ENCODE results near the gene SDK1.

SDK1 gene

GRCh38 chr7:3332308-3332707 lies 31.3 kb downstream of the SDK1 start:
- DNase-seq: no peak

GRCh38 chr7:3333861-3334260 lies 32.8 kb downstream of the SDK1 start:
- no peak for DNase-seq

GRCh38 chr7:3336042-3336665 lies 35.1 kb downstream of the SDK1 start:
- no peak for DNase-seq

- DNase-seq: no peak
These were observed 37.1 kb downstream of the SDK1 start for GRCh38 chr7:3338161-3338560.

GRCh38 chr7:3345699-3346481 lies 44.8 kb downstream of the SDK1 start:
- no peak for DNase-seq

DNA sequence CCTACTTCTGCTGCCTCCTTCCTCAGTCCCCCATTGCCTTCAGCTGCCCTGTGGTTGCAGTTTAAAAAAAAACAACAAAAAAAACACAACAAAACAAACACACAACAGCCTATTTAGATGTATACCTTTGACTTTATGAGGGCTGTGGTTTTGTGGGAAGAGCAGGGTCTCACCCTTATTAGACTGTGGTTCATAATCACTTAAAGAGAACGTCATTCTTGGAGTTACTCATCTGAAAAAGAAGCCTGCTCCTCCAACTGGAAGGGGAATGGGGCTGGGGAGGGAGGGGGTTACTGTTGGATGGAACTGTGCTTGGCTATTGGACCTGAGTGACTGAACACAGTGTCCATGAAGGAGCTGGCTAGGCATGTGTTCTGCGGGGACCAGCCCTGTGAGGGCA lies 48.1 kb downstream of the SDK1 start:
- DNase-seq: no peak

DNA sequence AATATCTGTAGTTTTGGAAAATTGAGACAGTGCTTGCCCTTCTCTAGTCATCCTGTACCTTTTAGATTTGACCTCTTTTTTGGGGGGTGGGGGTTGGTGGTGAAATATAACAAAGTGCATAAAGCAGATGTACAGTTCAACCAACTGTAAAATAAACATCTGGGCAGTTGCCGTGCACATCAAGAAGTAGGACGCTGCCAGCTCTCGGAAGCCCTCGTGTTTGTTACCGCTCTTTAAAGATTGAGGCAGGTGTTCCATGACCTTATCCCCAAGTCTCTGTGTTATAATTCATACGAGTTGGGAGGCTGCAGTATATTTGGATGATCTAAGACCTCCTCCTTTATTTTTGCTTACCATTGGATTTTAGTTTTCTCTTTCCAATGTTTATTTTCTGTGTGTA lies 55.1 kb downstream of the SDK1 start:
- no peak for DNase-seq

DNA sequence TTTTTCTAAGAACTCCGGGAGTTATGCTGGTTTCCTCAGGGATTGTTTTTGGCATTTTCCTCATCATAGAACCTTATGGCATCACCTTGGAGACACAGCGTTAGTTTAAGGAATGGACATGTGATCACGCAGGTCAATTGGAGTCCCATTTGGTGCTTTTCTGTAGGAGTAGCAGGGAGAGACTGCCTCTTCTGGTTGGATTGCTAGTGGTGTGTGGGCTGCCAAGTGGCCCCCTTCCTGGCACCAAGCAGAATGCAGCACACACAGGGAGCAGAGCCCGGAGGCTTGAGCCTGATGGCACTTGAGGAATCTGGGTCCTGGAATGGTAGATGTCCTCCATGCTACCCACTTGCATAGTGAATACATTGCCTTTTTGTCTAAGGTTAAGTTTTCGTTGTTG lies 57.9 kb downstream of the SDK1 start:
- no peak for DNase-seq

DNA sequence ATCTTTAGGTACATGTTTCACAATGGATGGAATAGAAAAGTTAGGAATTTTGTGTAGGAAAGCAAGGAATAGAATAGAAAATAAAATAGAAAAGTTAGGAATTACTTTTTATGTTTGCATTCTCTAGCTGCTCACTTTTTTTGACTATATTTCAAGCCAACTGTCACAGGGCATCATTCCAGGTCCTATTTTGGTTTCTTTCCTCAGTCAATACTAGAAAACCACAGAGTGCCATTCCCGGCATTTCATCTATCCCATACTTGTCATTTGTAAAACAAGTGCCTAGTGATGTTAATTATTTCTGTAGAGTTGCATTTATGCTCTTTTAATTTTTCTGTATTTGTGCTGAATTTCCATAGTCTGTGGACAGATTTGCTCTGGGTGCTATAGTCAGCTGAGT lies 66.2 kb downstream of the SDK1 start:
- no peak for DNase-seq

GRCh38 chr7:3370068-3370830 lies 69.2 kb downstream of the SDK1 start:
- no peak for DNase-seq

- no peak for DNase-seq
These were observed 69.9 kb downstream of the SDK1 start for GRCh38 chr7:3370921-3371320.

DNA sequence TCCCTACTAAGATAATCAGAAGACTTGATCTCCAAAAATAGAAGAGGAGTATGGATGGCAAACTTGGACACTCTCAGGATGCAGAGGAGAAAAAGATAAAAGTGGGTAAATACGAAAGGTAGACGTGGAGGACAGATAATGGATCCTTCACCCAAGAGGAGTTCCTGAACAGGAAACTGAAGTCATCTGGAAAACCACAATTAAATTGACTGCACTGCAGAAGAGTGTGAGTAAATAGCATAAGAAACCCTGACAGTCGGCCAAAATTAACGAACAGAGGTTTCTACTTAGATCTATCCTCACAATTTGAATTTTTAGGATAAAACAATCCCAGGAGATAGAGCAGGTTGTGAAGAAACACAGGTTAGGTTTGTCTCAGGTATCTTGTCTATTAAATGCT lies 70.5 kb downstream of the SDK1 start:
- DNase-seq: no peak

DNA sequence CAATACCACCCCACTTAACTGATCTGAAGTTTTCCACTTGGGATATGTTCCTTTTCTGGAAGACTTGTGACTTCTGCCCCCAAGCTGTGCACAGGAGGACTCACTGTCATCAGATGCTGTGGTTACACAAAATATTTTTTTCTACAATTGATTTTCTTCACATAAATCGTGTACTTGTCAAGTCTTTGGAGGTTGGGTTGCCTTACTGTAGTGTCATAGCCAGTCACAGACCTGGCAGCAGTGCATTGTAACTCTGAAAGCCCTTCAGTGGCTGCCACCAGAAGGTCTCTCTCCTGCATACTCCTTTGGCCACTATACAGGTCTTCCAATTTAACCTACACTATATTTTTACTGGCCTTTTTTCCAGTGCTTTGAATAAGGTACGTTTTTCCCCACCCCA lies 73.2 kb downstream of the SDK1 start:
- no peak for DNase-seq

DNA sequence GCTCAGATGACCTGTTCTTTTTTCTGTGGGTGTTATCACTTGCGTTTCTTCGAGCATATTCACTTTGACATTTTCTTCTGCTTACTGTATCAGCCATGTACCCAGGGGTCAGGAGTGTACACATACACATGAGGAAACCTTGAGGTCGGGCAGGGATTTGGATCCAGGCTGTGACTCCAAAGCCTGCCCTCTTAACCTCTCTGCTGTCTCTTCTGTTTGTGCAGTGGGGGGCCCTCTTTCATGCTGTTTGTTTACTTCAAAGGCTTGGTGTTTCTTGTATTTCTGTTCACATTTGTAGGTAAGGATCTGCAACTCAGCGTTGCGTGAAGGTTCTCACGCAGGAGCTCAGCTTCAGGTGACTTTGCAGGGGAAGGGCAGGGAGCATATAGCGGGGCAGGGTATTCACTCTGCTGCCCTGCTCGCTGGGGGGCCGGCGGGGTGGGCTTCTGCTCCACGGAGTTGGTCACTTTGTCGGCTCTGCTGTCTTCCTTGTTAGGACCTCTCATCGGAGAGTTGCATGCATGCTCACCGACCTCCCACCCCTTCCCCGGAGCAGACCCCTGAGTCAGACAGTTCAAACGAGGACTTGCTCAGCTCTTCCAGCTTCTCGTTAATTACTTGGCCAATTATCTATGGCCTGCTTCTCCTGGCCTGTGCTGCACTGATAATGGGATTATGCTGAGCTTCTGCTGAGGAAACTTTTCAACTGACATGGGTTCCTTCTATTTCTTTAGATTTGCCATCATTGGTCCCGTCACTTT lies 77.5 kb downstream of the SDK1 start:
- no peak for DNase-seq

DNA sequence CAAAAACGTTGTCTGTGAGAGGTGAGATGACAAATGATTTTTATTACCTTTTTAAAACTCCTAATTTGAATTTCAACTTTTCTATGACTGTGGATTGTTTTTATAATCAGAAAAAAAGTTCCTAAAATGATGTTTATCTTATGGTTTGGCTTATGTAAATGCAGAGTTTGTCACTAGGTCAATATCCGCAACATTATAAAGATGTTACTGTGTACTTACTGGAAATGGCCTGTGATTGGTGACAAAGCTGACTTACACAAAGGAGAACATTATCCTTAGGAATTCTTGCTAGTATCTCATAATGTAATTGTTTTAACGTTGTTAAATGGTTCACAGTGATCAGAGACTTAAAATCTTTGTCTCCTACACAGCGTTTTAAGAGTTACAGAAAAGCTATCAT lies 79.0 kb downstream of the SDK1 start:
- no peak for DNase-seq

GRCh38 chr7:3380886-3381685 lies 80.0 kb downstream of the SDK1 start:
- no peak for DNase-seq

DNA sequence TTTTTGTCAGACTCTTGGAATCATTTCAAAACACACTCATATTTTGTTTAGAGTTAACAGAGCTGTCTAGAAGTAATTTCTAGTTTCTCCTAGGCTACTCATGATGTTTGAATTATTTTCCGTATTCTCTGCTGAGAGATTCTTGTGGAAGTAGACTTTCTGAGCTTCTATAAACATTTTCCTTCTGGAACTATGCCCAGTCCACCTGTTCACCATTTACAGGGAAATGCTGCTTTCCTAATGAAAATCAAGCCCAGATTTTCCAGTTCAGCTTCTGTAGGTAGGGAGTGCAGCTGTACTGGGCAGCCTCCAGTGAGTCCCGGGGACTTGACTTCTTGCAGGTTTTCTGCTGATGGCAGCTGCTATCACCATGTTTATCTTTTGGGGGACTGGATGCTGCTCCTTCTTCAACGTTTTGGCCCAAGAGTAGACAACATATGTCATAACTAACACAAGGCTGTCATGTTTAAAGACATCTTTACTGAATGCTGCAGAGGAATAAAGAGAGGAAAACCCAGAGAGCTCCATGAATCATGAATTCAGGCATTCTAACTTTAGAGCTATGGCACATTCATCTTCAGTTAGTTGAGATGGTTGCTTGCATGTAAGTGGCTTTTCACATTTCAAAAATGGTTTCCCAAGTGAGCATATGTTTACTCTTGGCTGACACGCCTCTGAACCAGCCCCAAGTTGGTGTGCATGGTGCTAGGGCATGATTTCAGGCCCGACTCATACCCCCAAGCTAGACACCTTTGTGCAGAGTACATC lies 85.6 kb downstream of the SDK1 start:
- DNase-seq: no peak

- no peak for DNase-seq
These were observed 92.8 kb downstream of the SDK1 start for GRCh38 chr7:3393862-3394261.

DNA sequence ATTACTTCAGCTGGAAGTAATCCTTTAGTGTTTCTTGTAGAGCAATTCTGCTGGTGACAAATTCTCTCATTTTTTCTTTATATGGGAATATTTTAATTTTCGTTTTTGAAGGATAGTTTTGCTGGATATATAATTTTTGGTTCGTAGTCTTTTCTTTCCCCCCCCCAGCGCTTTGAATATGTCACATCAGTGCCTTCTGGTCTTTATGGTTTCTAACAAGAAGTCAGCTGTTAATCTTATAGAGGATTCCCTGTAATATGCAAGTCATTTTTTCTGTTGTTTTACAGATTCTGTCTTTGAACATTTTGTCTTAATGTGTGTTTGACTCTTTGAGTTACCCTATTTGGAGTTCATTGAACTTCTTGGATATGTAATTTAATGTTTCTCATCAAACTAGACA lies 96.3 kb downstream of the SDK1 start:
- DNase-seq: no peak

DNA sequence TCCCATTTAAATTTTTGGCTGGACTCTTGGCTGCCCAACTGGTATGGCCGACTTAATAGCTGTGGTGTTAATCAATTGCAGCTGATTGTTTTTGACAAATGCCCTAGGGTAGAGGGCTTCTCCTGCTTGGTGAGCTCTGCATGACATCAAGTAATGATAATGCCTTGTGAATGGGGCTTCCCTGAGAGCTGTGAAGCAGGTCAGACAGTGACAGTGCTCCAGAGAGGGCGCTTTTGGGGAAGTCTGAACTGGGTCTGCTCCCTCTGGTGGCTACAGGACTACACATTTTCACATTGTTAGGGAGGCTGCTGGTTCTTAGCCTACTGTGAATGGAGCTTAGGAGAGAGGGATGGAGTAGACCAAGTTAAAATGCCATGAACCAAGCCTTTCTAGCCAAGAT lies 98.8 kb downstream of the SDK1 start:
- no peak for DNase-seq
